ENCODE results near the gene ATP2B2. TPM values are rescaled to one million over a fixed set of nuclear protein-coding genes. Genes with fewer than 3 reads are reported as not detected.
A peak's percentile ranks its signal among the peaks of the same experiment; 100 is the strongest.

Gene ATP2B2
- total RNA-seq, 1 donor from 2014 or later = not detected

- no peak for DNase-seq (ENCODE audit: low read depth)
- TF ChIP-seq, protein P1, sequence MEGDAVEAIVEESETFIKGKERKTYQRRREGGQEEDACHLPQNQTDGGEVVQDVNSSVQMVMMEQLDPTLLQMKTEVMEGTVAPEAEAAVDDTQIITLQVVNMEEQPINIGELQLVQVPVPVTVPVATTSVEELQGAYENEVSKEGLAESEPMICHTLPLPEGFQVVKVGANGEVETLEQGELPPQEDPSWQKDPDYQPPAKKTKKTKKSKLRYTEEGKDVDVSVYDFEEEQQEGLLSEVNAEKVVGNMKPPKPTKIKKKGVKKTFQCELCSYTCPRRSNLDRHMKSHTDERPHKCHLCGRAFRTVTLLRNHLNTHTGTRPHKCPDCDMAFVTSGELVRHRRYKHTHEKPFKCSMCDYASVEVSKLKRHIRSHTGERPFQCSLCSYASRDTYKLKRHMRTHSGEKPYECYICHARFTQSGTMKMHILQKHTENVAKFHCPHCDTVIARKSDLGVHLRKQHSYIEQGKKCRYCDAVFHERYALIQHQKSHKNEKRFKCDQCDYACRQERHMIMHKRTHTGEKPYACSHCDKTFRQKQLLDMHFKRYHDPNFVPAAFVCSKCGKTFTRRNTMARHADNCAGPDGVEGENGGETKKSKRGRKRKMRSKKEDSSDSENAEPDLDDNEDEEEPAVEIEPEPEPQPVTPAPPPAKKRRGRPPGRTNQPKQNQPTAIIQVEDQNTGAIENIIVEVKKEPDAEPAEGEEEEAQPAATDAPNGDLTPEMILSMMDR (IDR thresholded peaks at IDR 0.05; ENCODE audit: insufficient read depth, low read length, poor library complexity, severe bottlenecking) = no peak
- Histone ChIP-seq H3K27me3 (ENCODE audit: control insufficient read depth, insufficient read depth, low read length) (peaks cover 43% of the 10 kb centered on the region), H3K4me3 (ENCODE audit: low read depth, low read length) (no peak overlapping the region), H3K36me3 (ENCODE audit: control insufficient read depth, insufficient read depth, low read length) (no peaks in the 10 kb centered on the region)
Measured at GRCh38 chr3:10327592-10327991, 177.8 kb downstream of the ATP2B2 start.

- Histone ChIP-seq H3K27me3 (ENCODE audit: control insufficient read depth, insufficient read depth, low read length) (peaks cover 7% of the 10 kb centered on the region), H3K36me3 (ENCODE audit: control insufficient read depth, insufficient read depth, low read length) (peaks cover 2% of the 10 kb centered on the region), H3K4me3 (ENCODE audit: low read depth, low read length) (no peak overlapping the region)
- no peak for DNase-seq (ENCODE audit: low read depth)
- TF ChIP-seq, protein P1 (IDR thresholded peaks at IDR 0.05; ENCODE audit: insufficient read depth, low read length, poor library complexity, severe bottlenecking) = peak; percentile 32
Measured at GRCh38 chr3:10322352-10322710, 183.1 kb downstream of the ATP2B2 start.

- no peak for DNase-seq (ENCODE audit: low read depth)
- TF ChIP-seq, protein P1 (IDR thresholded peaks at IDR 0.05; ENCODE audit: insufficient read depth, low read length, poor library complexity, severe bottlenecking) = no peak
- Histone ChIP-seq H3K36me3 (ENCODE audit: control insufficient read depth, insufficient read depth, low read length) (peaks cover 3% of the 10 kb centered on the region), H3K4me3 (ENCODE audit: low read depth, low read length) (no peak overlapping the region), H3K27me3 (ENCODE audit: control insufficient read depth, insufficient read depth, low read length) (peaks cover 6% of the 10 kb centered on the region)
Measured at GRCh38 chr3:10321630-10322351, 183.6 kb downstream of the ATP2B2 start.

DNA sequence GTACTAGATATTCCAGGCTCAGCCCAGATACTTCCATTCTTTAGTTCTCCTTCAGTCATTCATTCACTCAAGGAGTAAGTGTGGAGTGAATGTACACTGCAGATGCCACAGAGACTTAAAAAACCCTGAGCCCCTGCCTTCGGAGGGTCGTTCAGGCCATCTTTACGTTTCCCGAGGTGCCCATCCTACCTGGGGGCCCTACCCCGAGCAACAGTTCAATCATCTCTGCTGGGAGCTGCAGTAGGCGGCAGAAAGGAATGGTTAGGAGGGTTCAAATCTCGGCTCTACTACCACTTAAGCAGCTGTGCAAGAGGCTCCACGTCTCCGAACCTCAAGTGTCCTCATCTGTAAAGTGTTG lies 185.1 kb downstream of the ATP2B2 start:
- TF ChIP-seq, protein P1 (IDR thresholded peaks at IDR 0.05; ENCODE audit: insufficient read depth, low read length, poor library complexity, severe bottlenecking) = no peak
- Histone ChIP-seq H3K4me3 (ENCODE audit: low read depth, low read length) (peak overlapping the region; percentile 100), H3K36me3 (ENCODE audit: control insufficient read depth, insufficient read depth, low read length) (peaks cover 5% of the 10 kb centered on the region), H3K27me3 (ENCODE audit: control insufficient read depth, insufficient read depth, low read length) (no peaks in the 10 kb centered on the region)
- DNase-seq (ENCODE audit: low read depth) = no peak

- no peaks in the 10 kb centered on the region for H3K27me3 ChIP-seq (ENCODE audit: control insufficient read depth, insufficient read depth, low read length)
- H3K36me3 ChIP-seq (ENCODE audit: control insufficient read depth, insufficient read depth, low read length) = peaks cover 5% of the 10 kb centered on the region
- TF ChIP-seq, protein P1 (IDR thresholded peaks at IDR 0.05; ENCODE audit: insufficient read depth, low read length, poor library complexity, severe bottlenecking) = no peak
- no peak for DNase-seq (ENCODE audit: low read depth)
- H3K4me3 ChIP-seq (ENCODE audit: low read depth, low read length) = peak overlapping the region; percentile 100
Measured at GRCh38 chr3:10319804-10320203, 185.6 kb downstream of the ATP2B2 start.

DNA sequence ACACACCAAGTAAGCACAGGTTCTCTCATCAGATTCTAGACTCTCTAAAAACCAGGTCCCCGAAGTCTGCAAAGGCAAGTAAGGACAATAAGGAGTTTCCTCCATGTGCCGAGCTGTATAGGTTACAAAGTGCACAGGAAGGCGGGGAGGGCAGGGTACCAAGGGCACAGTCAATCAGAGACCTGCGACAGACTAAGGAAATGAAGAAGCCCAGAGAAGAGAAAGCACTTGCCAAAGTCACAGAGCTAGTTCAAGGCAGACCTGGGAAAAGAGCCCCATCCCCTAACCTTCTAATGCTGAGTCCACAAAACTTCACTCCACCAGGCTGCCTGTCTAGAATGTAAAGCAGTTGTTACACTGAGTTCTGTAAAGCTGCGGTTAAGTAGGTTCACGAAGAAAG lies 186.1 kb downstream of the ATP2B2 start:
- Histone ChIP-seq H3K27me3 (ENCODE audit: control insufficient read depth, insufficient read depth, low read length) (no peaks in the 10 kb centered on the region), H3K4me3 (ENCODE audit: low read depth, low read length) (no peak overlapping the region), H3K36me3 (ENCODE audit: control insufficient read depth, insufficient read depth, low read length) (peaks cover 5% of the 10 kb centered on the region)
- TF ChIP-seq, protein P1 (IDR thresholded peaks at IDR 0.05; ENCODE audit: insufficient read depth, low read length, poor library complexity, severe bottlenecking) = no peak
- no peak for DNase-seq (ENCODE audit: low read depth)
